NCI-H1092 treated with DMSO at 0.1 percent for 48 hours (cell line): ENCODE measurements around the gene NOCT.
A peak's percentile ranks its signal among the peaks of the same experiment; 100 is the strongest.
"Not testable (repeated sequence)": the region's sequence is repeated elsewhere in the genome, so short reads cannot be mapped to it uniquely, and the experiment has no call there.

Experiments
- DNase-seq: peaks from one replicate; lab custom pipeline; 2025; lab: John Stamatoyannopoulos, UW

Gene NOCT

DNA sequence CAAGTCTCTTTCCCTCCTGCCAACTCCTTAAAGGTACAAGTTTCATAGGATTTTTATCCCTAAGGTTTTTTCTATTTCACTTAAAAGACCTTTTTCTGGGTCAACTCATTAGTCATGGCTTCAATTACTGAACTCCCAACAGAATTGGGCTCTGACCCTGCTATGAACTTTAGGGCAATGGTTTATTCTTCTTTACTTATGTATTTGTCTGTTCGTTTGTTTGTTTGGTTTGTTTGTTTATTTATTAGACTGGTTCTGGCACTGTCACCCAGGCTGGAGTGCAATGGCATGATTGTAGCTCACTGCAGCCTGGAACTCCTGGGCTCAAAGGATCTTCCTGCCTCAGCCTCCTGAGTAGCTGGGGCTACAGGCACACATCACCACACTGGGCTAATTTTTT lies 5.9 kb upstream of the NOCT start:
- DNase-seq, result no peak

DNA sequence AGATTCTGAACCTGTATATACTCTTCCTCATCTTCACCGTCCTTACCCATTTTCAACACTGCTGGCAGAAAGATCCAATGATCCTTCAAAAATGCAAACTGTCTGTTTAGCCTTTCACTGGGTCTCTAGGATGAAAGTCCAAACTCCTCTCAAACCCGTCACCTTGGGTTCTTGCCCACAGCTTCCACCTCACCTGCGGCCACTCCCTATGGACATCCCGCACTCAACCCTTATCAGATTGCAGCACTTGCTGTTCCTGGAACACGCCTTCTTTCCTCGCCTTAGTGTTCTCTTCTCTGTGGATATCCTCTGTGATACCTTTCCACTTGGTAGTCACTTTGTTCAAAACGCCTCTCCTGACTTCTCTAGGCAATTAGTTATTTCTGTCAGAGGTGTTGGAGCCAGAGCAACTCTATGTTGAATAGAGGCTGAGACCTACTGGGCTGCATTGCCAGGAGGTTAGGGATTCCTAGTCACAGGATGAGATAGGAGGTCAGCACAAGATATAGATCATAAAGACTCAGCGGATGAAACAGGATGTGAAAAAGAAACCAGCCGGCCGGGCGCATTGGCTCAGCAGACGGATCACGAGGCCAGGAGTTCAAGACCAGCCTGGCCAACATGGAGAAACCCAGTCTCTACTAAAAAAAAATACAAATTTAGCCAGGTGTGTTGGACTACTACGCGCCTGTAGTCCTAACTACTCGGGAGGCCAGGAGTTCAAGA lies 4.2 kb upstream of the NOCT start:
- DNase-seq, result no peak

DNA sequence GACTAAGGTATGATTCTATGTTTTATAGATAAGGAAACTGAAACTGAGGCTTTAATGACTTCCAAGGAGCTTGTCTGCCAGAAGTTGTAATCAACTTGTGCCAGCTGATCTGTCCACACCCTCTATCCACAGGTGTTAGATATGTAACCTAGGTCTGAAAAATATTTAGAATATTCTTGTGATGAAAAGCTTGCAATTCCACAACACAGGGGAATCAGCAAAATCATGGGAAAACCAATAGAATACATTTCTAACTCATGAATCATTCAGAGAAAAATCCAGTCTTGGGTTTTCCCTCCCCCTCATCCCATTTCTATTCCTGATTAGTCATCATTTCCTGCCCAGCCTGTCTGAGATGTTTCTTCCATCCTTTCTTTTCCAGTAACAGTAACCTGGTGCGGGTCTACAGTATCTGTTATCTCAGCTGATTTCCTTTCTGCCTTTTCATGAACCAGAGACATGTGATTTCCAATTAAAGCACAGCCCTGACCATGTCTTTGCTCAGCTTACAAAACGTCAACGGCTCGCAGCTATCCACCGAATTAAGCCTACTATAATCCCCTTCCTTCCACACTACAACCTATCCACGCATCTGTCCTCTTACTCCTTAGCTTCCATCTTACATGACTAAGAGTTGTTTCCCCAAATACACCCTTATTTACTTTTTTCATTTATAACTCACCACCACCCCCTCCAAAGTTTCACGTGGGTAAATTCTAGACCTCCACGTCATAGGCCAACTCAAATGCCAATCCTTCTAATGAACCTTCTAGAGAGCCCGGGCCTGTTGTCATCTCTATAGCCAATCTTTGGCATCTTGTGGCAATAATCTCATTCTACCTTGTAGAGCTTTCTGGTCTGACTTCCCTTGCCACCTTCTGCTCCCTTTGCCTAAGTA lies 961 bp upstream of the NOCT start:
- no peak for DNase-seq

- DNase-seq, result peak; percentile 63
Observed at GRCh38 chr4:139015948-139016471, 429 bp downstream of the NOCT start.

GRCh38 chr4:139017861-139018260 lies 2.3 kb downstream of the NOCT start:
- DNase-seq, result no peak

- no peak for DNase-seq
Observed at GRCh38 chr4:139018501-139018900, 2.9 kb downstream of the NOCT start.

DNA sequence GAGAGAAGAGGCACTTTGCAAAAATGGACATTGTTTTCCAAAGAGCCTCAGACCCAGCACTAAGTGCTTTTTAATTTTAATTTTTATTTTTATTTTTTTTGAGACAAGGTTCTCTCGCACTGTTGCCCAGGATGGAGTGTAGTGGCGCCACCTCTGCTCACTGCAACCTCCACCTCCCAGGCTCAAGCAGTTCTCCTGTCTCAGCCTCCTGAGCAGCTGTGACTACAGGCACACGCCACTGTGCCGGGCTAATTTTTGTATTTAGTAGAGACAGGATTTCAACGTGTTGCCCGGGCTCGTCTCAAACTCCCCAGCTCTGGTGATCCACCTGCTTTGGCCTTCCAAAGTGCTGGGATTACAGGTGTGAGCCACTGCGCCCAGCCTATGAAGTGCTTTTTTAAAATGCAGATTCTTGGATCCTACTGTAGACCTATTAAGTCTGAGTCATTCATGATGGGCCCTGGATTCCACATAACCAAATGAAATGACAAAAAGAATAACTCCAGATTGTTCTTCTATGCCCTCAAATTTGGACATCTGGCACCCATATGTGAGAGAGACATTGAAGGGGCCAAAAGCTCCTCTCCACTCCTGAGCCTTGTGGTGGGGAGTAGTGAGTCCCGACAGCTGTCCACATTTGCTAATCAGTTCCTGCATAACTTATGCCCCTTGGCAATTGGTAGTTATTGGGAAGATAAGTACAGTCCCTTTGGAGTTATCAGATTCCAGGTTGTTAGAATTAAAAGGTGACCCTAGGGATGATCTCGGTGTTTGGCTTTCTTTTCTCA lies 3.6 kb downstream of the NOCT start:
- DNase-seq, result no peak

- no peak for DNase-seq
Observed at GRCh38 chr4:139020384-139020783, 4.8 kb downstream of the NOCT start.

DNA sequence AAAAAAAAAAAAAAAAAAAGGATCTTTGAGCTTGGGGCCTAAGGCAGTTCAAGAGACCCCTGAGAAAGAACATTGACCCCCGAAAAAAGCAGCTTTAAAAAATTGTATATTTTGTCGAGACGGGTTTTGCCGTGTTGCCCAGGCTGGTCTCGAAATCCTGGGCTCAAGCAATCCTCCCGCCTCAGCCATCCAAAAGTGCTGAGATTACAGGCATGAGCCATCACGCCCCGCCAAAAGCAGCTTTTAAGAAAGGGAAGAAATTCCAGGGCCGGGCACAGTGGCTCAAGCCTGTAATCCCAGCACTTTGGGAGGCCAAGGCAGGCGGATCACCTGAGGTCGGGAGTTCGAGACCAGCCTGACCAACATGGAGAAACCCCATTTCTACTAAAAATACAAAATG lies 5.5 kb downstream of the NOCT start:
- DNase-seq, result not testable (repeated sequence)

DNA sequence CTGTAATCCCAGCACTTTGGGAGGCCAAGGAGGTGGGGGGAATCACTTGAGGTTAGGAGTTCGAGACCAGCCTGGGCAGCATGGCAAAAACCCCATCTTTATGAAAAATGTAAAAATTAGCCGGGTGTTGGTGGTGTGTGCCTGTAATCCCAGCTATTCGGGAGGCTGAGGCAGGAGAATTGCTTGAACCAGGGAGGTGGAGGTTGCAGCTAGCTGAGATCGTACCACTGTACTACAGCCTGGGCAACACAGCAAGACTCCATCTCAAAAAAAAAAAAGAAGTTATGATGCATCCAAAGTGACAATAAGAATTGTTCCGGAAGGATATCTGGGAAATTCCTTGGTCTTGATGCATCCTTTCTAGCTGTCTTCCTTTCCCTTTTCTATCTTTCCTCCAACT lies 7.3 kb downstream of the NOCT start:
- DNase-seq, result no peak

GRCh38 chr4:139024686-139025085 lies 9.1 kb downstream of the NOCT start:
- DNase-seq, result no peak

DNA sequence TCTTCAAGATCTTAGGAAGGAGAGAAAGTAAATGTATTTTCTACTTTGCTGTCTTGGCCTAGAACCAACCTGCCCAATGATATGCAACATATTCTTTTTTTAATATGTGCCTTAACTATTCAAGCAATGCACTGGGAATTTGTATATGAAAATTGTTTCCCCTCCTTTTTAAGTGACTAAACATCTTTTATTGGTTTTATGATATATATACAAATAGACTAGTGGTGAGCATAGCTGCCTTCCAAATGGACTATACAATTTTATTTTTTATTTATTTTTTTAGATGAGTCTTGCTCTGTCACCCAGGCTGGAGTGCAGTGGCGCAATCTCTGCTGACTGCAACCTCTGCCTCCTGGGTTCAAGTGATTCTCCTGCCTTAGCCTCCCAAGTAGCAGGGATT lies 10.3 kb downstream of the NOCT start:
- DNase-seq, result no peak

DNA sequence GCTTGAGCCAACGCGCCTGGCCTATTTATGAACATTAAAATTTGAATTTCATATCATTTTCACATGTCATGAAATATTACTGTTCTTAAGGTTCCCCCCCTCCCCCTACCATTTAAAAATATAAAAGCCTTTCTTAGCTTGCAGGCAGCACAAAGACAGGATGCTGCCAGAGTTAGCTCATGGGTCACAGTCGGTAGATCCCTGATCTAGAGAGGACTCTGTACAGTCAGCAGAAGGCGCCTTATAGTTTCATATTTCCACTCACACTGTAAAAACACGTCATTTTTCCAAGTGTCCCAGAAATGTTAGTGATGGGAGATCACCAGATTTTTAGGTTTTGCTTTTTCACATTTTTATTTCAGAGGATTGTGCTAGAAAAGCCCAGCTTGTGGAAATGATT lies 12.2 kb downstream of the NOCT start:
- DNase-seq, result no peak

DNA sequence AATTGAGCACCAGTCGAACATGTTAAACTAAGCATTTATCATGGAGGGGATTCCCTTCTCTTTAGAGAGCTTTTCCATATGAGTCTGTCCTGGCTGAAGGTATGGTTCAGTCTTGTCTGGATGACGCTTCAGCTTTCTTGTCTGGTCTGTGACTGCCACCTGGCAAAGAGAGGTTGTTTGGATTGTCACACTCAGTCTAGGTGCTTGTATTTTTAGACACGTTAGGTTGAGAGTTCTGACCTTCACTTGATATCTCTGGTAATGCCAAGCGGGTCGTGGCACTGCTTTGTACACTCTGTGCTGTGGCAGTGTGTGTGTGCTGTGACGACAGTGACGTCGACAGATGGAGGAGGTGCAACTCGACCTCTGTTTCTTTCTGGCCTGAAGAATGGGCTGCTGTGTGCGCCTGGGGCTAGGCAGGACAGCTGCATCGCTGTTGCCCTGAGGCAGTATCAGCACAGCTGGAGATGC lies 12.6 kb downstream of the NOCT start:
- no peak for DNase-seq

DNA sequence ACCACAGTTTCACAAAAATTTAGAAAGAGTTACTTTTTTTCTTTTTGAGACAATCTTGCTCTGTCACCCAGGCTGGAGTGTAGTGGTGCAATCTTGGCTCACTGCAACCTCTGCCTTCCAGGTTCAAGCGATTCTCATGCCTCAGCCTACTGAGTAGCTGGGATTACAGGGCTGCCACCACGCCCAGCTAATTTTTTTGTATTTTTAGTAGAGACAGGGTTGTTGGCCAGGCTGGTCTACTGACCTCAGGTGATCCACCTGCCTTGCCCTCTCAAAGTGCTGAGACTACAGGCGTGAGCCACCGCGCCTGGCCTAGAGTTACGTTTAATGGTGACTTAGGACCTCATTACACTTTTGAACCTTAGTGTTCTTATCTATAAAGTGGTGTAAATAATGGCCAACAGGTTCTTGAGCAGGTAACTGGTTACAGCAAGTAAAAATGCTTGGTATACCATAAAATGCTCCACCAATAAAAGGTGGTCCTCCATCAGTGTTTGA lies 14.3 kb downstream of the NOCT start:
- not testable (repeated sequence) for DNase-seq

- peak; percentile 62 for DNase-seq
Observed at GRCh38 chr4:139030614-139031235, 15.1 kb downstream of the NOCT start.

DNA sequence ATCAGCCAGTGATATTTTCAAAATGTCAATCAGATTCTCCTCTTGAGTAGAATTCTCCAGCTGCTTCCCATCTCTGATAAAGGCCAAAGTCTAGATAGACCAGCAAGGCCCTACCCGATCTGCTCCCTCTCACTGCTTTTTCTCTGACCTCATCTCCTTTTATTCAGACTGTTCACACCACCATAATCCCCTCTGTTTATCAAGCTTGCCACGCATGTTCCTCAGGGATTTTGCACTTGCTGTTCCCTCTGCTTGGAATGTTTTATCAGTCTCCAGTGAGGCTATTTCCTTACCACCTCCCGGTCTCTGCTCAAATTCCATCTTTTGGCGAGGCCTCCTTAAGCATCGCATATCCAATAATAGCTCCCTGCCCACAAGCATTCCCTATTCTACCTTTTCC lies 20.1 kb downstream of the NOCT start:
- no peak for DNase-seq

- no peak for DNase-seq
Observed at GRCh38 chr4:139036885-139037284, 21.3 kb downstream of the NOCT start.

DNA sequence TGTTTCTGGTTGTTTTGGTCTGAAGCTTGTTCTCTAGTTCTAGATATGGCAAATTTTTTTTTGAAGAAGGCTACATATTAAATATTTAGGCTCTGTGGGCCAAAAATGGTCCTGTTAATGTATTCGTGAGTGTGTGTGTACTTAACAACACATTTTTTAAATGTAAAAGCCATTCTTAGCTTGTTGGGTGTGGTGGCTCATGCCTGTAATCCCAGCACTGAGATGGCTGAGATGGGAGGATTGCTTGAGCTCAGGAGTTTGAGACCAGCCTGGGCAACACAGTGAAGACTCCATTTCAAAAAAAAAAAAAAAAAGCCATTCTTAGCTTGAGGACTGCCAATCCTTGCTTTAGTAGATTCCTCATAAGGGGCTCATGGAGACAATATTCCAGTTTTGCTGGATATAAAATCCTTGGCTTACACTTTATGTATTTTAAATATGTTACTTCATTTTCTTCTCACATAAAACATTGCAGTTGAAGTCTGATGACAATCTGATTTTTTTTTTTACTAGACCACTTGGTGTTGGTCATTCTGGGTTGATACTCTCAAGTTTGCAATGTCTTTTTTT lies 23.4 kb downstream of the NOCT start:
- no peak for DNase-seq

GRCh38 chr4:139042981-139043460 lies 27.4 kb downstream of the NOCT start:
- DNase-seq, result no peak

GRCh38 chr4:139044291-139044690 lies 28.7 kb downstream of the NOCT start:
- DNase-seq, result no peak
